ENCODE data around the gene CIZ1. TPM values are rescaled to one million over a fixed set of nuclear protein-coding genes. Genes with fewer than 3 reads are reported as not detected.
A peak's percentile ranks its signal among the peaks of the same experiment; 100 is the strongest.

The CIZ1 gene
- total and polyA plus RNA-seq, 9 of the 15 experiments (the other 6 are each of a cell fraction or from before 2014, with no cell fraction given): 6.6 to 329 (median 87.8) TPM

- TF ChIP-seq PATZ1 (CRISPR knock-in tag; IDR thresholded peaks at IDR 0.05; ENCODE audit: borderline replicate concordance) (no peak), ZNF436 (CRISPR knock-in tag; IDR thresholded peaks at IDR 0.05) (no peak), AFF4 (CRISPR knock-in tag; IDR thresholded peaks at IDR 0.05) (no peak), CBFA2T3 (IDR thresholded peaks at IDR 0.05) (no peak), ZNF41 (CRISPR knock-in tag; conservative IDR thresholded peaks at IDR 0.05) (no peak), ZNF511 (CRISPR knock-in tag; IDR thresholded peaks at IDR 0.05) (no peak), RBM39 (optimal IDR thresholded peaks at IDR 0.05; ENCODE audit: low read depth, low read length) (no peak), ZNF551 (CRISPR knock-in tag; IDR thresholded peaks at IDR 0.05) (no peak), MTA1 (IDR thresholded peaks at IDR 0.05; ENCODE audit: borderline replicate concordance) (no peak), CCNT2 (IDR thresholded peaks at IDR 0.05; ENCODE audit: borderline replicate concordance, extremely low read depth, insufficient read length, low read depth, low read length) (no peak), FOXA3 (CRISPR knock-in tag; conservative IDR thresholded peaks at IDR 0.05 in 1 of 2, IDR thresholded peaks at IDR 0.05 in 1 of 2) (no peak; a peak in 1 of 4 replicates), THAP7 (CRISPR knock-in tag; IDR thresholded peaks at IDR 0.05) (no peak), ZC3H11A (IDR thresholded peaks at IDR 0.05; ENCODE audit: low read depth, low read length) (peak; percentile 28; the same call in 1 of the 2 replicates), SREBF1 (IDR thresholded peaks at IDR 0.05; ENCODE audit: borderline replicate concordance, low read depth, low read length) (0 out of 2 replicates have a peak, but pooled peaks have one; percentile 73), GATAD2B (IDR thresholded peaks at IDR 0.05; ENCODE audit: borderline replicate concordance) (no peak), GMEB1 (CRISPR knock-in tag; IDR thresholded peaks at IDR 0.05) (peak; percentile 76), ZNF57 (CRISPR knock-in tag; IDR thresholded peaks at IDR 0.05) (peak; percentile 16), HNRNPK (IDR thresholded peaks at IDR 0.05; ENCODE audit: low read depth, low read length, poor library complexity, severe bottlenecking) (peak; percentile 92)
Observed at GRCh38 chr9:128191406-128192046, at the start of gene CIZ1 (continued).

Measured in K562 (cell line).